NCI-H226 (cell line): ENCODE results near the gene PTPN20.

Source experiments
- DNase-seq: peaks from one replicate; pipeline ENCODE4 v3.0.0-alpha.2; 2015

PTPN20 gene

DNA sequence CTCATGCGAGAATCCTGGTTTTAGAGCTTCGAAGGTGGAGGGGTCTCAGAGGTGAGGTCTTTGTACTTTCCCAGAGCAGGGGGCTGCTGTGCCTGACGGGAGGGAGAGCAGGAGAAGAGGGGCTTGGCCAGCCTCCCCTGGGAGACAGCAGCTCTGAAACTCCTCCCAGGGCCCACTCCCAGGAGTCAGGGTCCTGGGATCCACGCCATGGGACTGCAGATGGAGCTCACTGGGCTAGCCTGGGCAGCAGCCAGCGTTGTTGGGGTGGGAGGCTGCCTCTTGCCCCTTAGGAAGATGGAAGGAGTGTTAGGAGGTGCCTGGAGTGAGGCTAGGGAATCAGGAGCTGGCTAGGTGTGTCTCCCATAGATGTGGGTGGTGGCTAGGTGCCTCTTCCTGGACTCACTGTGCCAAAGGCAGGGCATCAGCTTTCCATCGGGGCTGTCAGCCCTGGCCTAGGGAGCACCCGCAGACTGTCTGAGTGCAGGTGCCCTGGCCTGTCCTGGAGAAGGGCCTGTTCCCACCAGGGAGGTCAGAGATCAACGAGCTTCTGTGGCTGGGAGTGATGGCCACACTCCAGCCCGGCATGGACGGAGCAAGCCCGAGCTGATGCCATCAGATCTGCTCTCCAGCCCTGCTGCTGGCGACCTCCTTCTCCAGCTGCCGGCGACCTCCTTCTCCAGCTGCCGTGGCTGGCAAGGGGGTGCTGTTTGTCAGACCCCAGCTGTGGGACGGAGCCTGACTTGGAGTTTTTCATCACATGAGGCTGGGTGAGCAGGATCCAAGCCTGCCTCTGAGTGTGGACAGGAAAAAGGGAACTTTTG, 111.3 kb downstream of the PTPN20 start:
- DNase-seq: no peak

DNA sequence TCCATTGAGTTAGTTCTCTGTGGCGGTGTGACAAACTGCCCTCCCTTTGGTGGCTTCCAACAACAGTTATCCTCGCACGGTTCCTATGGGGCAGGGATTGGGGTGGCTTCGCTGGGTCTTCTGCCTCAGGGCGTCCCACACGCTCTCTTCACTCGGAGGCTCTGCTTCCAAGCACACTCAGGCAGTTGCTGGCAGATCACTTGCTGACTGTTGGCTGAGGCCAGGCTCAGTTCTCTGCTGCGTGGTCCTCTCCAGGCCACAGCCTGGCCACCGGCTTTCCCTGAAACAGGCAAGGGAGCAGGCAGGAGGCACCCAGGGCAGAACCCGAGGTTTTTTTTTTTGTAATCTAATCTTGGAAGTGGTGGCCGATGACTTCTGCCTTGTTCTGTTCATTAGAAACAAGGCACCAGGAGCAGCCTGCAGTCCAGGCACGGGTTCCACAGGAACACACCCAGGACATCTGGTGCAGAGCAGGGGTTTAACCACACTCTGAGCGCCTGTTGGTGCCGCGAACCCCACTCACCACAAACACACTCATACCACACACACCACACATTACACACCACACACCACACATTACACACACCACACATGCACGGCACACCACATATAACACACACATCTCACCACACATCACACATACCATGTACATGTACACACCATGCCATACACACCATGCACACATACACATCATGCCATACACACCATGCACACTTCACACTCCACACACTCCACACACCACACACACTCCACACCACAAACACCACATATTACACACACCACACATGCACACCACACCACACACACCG, 112.2 kb downstream of the PTPN20 start:
- no peak for DNase-seq

DNA sequence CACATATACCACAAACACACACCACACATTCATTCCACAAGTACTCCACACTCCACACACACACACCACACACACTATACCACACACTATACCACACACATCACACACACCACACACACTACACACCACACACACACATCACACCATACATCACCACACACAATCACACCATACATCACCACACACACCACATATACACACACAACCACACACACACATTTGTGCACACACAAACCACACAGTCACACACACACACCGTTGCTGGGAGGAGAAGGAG, 112.8 kb downstream of the PTPN20 start:
- no peak for DNase-seq

DNA sequence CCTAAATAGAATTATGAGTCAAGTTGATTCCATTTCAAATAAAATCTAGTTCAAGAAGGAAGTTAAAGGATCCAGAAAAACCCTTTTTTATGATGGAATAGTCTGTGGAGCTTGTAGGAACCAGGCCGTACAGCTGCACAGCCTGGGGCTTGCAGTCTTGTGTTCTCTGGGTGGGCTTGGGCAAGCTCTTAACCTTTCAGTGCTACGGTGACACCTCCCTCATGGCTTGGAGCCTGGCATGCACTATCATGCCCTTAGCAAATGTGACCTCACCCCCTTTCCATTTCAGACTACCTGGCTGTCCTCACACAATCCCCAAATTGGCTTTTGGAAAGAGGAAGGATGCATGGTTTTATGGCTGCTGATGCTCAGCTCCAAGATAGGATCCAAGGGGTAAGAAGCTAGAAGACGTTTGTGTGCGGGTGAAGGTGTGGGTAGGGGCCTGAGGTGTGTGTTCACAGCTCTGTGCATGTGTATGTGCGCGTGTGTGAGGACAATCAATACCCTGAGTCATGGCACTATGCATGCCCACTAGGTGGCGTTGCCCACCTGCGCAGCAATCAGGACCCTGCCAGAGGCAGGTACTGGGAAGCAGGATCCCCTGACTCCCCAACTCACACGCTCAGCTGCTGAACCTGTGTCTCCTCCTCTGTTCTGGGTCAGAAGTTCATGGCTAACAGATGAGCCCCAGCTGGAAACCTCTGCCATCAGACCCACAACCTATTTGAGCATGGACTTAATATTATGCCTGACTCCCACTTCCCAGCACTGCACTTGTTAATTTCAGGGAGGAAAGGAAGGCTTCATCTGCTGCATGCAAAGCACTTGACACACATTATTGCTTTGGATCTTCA, 113.4 kb downstream of the PTPN20 start:
- peak; percentile 31 for DNase-seq

DNA sequence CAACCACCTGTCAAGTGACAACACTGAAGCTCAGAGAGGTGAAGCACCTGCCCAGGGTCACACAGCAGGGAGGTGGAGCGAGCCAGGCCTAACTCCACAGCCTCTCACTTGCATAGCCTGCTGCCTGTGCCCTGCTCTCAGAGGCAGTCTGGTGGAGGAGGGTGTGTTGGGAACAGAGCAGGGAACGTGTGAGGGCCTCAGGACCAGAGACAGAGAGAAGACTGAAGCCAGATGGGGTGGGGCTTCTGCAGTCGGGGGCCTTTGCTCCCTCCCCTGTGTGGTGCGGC, 114.0 kb downstream of the PTPN20 start:
- no peak for DNase-seq

DNA sequence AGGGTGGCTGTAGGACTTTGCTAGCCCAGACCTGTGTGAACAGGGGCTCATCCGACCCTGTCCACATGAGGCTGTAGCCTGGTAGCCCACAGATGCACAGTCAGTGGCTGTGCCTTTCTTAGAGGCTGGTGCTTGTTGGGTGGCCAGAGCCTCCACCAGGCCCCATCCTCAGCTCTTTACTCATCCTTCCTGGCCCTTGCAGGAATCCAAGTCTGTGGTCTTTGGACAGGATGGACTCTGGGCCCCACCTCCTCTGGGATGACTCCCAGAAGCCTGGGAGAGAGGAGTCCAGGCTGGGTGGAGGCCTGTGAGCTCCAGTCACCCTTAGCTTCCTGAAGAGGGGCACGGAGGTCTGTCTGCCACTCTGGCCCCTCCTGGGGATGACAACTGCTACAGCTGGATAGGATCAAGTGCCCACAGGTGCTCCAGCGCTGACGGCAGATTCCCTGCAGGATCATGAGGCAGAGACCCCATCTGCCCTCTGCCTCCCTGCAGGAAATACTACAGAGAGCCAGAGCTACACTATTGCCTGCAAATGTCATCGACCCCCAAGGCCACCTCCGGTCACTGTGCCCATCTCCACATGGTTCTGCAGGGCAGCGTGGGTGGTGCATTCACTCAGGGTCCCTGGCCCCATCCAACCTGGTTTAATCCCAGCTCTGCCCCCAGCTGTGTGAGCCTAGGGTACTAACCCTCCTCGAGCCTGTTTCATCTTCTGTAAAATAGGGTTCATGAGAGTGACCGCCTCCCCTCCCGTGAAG, 114.5 kb downstream of the PTPN20 start:
- peak; percentile 60 for DNase-seq

DNA sequence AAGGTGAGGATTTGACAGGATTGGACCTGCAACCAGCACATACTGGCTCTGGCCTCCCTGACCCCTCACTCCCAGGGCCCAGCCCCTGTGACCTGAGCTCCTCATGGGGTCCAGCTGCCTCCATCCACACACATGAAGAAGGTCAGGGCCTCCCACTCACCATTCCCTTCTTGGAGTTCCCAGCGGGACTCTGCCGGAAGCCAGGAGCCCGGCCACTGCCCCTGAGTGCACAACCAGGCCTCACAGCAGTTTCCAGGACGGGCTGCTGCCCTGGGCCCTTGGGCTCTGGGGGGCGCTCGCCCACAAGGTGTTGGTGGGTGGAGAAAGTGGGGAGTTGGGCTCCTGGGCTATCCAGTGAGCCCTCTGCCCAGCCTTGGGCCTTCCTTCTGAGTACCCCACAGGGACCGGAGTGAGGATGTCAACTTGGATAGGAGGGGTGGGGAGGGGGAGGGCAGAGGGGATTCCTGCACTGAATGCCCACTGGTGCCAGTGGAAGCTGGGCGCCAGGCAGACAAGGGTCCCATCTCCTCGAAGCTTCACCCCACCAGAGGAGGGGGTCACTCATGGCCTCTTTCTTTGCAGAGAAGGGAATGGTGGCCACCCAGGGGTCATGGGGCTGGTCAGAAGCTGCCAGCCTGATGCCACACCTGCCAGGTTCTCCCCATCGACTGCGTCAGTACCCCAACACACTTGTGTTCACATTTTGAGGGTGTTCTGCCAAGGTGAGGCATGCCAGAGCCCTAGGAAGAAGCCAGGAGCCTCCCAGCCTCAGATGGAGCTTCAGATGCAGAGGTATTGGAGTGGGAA, 115.3 kb downstream of the PTPN20 start:
- no peak for DNase-seq

DNA sequence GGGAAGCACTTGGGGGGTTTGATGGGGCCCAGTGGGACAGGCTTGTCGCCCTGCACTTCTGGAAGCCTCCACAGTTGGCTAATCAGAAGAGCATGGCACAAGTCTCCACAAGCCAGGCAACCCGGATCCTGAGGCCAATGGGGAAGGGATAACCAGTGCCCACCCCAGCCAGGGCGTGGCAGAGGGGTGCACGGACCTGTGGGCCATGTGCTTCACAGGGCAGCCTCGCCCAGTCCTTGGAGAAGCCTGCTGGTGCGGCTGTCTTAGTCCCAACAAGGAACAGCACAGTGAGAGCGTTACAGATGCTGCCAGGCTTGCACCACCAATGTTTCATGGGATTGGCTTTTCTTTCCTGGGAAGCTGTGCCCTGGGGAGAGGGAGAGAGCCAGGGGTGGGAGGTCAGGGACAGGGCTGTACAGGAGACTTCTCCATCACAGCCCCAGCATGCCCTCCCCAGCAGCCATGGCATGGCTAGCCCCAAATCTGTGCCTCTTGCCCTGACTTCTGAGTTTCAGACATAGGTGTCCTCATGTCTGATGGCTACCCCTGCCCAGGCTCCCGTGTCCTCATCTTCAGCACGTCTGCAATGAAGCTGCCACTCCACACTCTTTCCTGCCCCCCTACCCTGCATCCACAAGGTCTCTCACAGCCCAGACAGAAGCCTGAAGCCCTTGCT, 116.0 kb downstream of the PTPN20 start:
- DNase-seq: no peak

DNA sequence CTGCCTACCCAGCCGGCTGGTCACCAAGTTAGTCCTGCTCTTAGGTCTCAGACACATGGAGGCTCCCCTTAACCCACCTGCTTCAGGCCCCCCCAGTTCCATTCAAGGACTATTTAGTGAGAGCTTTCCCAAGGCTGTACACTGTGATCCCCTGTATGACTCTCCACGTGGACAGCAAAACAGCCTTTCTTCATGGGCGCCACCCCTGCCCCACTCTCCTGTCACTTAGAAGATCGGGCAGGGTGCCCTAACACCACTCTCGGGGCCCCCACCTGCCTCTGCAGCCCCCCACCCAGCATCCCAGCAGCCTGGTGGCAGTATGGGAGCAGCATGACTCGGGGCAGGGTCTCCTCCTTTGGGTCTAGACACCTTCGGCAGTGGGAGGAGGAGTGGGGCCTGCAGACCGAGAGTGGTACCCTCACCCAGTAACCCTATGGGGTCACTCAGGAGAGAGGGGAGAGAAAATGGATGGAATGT, 116.6 kb downstream of the PTPN20 start:
- DNase-seq: no peak

DNA sequence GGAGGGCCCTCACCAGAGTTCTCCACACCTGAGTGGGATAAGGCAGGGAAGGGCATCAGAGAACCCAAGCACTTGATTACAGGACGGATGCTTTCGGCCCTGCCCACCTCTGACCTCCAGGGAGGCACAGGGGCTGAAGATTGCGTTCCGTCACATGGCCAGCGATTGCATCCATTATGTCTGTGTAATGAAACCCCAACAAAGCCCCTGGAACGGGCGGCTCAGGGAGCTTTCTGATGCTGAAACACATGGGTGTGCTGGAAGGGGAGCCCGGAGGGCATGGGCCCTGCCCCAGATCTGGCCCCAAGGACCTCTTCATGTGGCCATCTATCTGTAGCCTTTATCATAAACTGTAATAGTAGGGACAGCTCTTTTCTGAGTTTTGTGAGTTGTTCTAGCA, 117.2 kb downstream of the PTPN20 start:
- no peak for DNase-seq

DNA sequence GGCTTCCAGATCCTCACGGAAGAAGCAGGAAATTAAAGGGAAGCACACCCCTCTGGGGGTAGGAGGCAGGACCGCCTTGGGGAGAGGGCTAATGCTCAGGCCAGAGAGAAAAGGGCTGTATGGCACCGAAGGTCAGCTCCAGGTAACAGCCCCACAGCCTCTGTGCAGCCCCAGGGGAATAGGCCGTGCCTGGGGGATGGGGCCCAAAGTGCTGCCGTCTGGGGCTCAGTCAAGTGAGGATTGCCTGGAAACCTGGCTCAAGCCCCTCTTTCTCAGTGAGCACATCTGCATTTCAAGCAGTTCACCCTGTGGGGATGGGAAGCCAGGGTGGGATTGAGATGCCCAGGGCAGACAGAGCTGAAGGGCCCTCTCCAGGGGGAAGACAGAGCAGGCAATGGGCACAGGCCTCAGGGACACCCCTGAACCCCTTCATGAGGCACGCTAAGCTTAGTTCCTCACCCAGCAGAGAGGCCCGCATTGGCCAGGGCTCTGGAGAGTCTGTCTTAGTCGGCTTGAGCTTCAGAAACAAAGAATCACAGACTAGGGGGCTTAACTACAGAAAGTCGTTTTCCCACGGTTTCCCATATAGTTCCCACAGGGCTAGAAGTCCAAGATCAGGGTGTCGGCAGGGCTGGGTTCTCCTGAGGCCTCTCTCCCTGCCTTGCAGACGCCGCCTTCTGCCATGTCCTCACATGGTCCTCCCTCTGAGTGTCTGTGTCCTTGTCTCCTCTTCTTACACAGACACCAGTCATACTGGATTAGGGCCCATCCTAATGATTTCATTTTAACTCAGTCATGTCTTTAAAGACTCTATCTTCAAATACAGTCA, 118.2 kb downstream of the PTPN20 start:
- DNase-seq: no peak

DNA sequence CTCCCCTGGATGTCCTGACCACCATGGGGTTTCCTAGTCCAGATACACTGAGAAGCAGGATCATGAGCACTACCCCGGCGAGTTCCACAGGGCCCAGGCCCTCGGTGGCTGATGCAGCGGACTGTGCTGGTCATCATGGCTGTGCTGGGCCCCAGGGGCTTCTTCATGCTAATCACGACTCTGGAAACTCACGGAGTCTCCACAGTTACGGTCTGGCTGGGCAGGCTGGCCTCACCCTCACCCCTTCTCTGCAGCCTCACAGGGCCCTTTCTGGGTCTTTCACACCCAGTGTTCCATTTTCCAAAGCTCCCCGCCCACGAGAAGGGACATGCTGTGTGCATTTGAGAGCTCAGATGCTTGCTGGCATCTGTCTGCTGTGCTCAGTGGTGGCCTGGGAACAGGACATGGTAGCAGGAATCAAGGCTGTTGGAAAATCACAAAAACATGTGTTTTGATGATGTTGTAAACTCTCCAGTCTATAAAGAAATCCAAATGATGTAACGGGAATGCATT, 119.0 kb downstream of the PTPN20 start:
- no peak for DNase-seq

DNA sequence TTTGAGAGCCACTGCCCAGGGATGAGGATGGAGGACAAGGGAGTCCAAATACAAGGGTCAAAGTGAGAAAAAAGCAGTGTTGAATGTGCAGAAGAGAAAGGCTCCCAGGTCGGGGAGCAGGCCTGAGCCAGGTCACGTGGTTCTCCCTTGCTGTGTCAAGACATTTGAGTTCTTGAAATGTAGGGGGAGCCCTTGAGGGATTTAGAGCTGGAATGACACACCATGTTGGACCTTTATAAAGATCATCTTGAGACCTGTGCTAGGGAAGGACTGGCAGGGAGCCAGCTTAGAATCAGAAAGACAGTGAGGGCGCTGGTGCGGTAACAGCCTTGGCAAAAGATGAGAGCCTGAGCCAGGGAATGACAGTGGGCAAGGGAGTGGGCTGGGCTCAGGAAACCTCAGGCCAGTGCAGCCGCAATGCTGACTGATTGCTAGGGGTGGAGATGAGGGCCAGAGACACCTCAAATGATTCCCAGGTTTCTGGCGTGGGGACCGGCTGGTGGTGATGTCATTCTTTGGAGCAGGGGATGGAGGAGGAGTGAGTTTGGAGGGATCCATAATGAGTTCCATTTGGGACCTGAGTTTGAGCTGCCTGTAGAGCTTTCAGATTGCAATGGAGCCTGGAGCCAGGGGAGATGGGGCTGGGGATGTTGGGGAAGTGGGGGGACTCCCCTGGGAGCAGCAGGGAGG, 120.1 kb downstream of the PTPN20 start:
- no peak for DNase-seq

DNA sequence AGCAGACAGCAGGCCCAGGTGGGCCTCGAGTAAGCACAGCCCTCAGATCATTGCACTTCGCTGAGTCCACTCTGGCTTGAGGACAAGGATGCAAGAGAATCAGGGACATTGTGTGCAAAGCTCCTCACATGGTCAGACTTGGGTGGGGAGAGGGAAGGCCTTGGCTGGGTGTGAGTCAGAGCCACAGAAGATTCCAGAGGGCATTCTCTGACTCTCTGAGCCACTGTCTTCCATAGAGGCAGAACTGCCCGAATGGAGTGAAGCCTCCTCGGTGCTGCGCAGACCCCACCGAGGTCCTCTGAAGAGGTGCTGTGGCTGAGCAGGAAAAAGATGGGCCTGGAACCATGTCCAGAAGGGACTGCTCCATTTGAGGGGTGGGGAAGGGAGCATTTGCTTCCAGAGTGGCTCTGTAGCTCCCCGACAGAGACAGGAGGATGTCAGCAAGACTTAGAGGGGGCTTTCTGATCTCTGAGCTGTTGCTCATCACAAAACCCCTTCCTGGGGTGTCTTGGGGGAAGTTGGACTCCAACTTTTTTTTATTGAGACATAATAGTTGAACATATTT, 120.8 kb downstream of the PTPN20 start:
- no peak for DNase-seq

DNA sequence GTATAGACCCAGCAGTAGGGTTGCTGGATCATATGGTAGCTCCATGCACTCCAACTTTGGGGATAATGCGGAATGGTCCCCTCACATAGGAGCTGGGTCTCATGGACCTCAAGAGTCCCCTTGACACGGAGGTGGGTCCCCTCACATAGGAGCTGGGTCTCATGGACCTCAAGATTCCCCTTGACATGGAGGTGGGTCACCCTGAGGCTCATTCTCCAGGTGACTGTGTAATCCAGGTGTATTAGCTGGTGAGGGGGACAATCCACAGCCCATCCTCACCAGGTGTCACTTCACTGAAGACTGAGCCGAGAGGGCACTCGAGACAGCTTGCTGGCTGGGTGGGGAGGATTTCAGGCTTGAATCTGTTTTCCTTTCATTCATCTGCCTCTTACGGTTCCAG, 121.9 kb downstream of the PTPN20 start:
- DNase-seq: no peak

DNA sequence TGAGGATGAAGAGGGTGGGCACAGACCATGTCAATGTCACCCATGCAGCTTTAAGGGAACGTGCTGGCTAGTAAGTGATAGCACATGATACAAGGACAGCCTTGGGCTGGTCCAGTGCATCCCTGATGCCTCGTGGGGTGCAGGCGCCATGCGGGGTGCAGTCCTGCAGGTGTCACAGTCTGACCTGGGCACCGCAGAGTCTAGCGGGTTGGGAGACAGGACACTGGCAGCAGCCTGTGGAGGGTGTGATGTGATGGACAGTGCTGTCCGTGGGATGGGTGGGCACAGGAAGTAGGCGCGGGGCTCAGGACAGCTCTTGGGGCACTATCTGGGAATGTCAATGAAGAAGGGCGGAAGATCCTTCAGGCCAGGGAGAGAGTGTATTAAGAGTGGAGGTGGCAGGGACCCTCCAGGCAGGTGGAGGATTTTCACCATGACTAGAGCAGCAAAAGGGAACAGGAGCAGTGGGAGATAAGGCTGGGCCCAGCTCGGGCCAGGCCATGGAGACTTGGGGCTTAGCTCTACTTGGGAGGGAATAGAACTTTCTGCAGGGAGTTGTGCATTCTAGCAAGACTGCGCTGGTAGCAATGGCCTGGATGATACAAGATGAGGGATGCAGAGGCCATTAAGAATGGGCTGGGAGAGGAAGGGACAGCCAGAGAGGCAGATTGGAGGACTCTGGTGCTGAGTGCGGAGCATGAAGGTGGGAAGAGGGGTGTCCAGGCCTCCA, 122.5 kb downstream of the PTPN20 start:
- no peak for DNase-seq

DNA sequence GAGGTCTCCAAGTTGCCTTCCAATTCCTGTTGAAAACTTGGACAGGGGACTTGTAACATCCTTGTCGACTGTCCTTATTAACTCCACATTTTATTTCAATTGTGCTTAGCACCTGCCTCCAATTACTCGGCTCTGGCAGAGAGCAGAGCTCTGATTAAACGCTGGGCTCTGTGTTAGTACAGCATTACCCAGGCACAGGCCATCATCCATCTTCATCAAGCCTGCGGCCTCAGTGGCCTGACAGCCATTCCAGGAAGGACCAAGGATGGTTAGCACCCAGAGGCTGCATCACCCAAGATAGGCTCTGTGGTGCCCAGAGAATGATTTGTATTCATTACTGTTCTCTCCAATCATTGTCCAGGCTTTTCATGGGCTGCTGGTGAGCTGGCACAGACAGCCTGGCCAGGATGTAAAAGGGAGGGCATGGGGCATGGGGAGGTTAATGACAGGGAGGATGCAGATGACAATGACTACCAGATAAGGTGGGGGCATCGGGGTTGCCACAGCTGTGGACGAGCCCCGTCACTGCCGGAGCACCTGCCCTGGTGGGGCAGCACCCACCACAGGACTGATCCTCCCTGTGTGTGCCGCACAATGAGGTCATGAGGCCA, 123.3 kb downstream of the PTPN20 start:
- no peak for DNase-seq

DNA sequence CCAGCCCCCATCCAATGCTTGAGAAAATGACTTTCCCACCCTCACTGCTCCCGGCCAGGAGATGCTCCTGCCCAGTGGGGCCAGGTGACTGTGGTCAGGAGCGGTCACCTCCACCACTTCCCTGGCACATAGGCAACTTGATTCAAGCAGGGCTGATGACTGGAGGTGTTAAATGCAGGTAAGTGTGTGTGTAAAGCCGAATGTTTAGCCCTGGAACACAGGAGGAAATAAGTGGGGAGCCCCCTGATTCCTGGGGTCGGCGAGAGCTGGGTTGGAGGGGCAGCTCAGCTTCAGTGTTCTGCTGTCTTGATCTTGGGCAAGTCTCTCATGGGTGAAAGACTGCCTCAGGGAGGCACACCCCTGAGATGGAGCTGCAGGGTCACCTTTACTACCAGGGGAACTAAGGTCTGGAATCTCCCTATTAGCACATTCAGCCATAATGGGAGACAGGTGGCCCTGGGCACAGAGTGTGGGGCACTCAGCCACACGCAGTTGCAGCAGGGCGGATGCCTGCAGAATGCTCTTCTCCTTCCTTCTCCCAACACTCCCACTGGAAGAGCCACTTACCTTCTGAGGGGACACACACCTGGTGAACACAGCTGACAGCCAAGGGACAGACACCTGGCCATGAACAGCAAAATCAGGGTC, 124.1 kb downstream of the PTPN20 start:
- no peak for DNase-seq
